Endothelial cell of umbilical vein (primary cell): Measurements from ENCODE around the gene C1orf198. TPM values are rescaled to one million over a fixed set of nuclear protein-coding genes. Genes with fewer than 3 reads are reported as not detected.

Experiments
- BruUV-seq: library from RNA; stranded (reverse); fragments of 400-500 nt; replicated peaks from 2 replicates; lab custom pipeline; 2021; lab: Mats Ljungman, UMichigan
- CTCF ChIA-PET: fragments of 300-600, 350-600 bp; sonication (Branson Sonifier 250); formaldehyde crosslinking; loops from one replicate; lab custom pipeline; 2021; ENCODE audit warnings: antibody characterized with exemption, inconsistent platforms; lab: Charles Lee
- POLR2A ChIA-PET: fragments of 300-600, 350-600 bp; sonication (Branson Sonifier 250); formaldehyde crosslinking; loops from one replicate; lab custom pipeline; 2021; ENCODE audit warnings: antibody characterized with exemption, inconsistent platforms; lab: Charles Lee
- DNase-seq: peaks from one replicate; pipeline ENCODE4 v3.0.0-alpha.2; 2011; ENCODE audit warnings: low read depth, low spot score
- FAIRE-seq: peaks from 2 replicates; lab custom pipeline; 2011; peaks lifted over from hg19 to GRCh38; lab: Jason Lieb, UNC
- H2AFZ ChIP-seq: 2 replicates; pipeline ENCODE4 v1.6.0; 2012; ENCODE audit warnings: low read depth, low read length, control low read depth, inconsistent platforms
- H3K27ac ChIP-seq: 2 replicates; pipeline ENCODE4 v1.5.1; 2011; ENCODE audit warnings: low read depth, mild to moderate bottlenecking, control low read depth, low read length, moderate library complexity; ENCODE audit not compliant: insufficient read depth
- H3K27me3 ChIP-seq, 2 experiments: 2 replicates each; pipeline versions ENCODE4 v1.6.0 to v1.6.1; 2011; ENCODE audit warnings: low read length in 2 of 2, mixed read lengths in 1 of 2; ENCODE audit not compliant: control insufficient read depth in 2 of 2, insufficient read depth in 2 of 2
- H3K36me3 ChIP-seq, 2 experiments: 2 replicates in 1 of 2; 3 replicates in 1 of 2; pipeline ENCODE4 v1.5.1; 2011; ENCODE audit warnings: low read length in 2 of 2, mild to moderate bottlenecking in 1 of 2, moderate library complexity in 1 of 2; ENCODE audit not compliant: control insufficient read depth in 2 of 2, insufficient read depth in 2 of 2; ENCODE audit errors: extremely low read depth in 1 of 2
- H3K4me1 ChIP-seq: 3 replicates; pipeline ENCODE4 v1.5.1; 2011; ENCODE audit warnings: mild to moderate bottlenecking, low read length; ENCODE audit not compliant: control insufficient read depth, insufficient read depth; ENCODE audit errors: extremely low read depth
- H3K4me2 ChIP-seq: 2 replicates; pipeline ENCODE4 v1.6.1; 2011; ENCODE audit warnings: low read length, control low read depth, mixed read lengths; ENCODE audit not compliant: insufficient read depth
- H3K4me3 ChIP-seq, 3 experiments: fragments of 200-600 bp in 1 of 3; sonication (generic), shearing (Covaris generic) in 1 of 3; replicated peaks in 1 of 3; 2 replicates each; pipeline ENCODE4 v1.5.1; 2011 to 2016; ENCODE audit warnings: control low read depth in 3 of 3, low read length in 3 of 3, mild to moderate bottlenecking in 2 of 3, inconsistent platforms in 1 of 3, low read depth in 1 of 3, moderate library complexity in 1 of 3; ENCODE audit not compliant: insufficient read depth in 1 of 3
- H3K79me2 ChIP-seq: 2 replicates; pipeline ENCODE4 v1.6.0; 2012; ENCODE audit warnings: low read length, inconsistent platforms; ENCODE audit not compliant: control insufficient read depth, insufficient read depth
- H3K9ac ChIP-seq: replicated peaks from 2 replicates; pipeline ENCODE3; 2011; ENCODE audit warnings: low read length, control low read depth; ENCODE audit not compliant: insufficient read depth; ENCODE audit errors: extremely low read depth
- H3K9me1 ChIP-seq: replicated peaks from 3 replicates; pipeline ENCODE4 v1.6.0; 2011; ENCODE audit warnings: mild to moderate bottlenecking, low read length; ENCODE audit not compliant: control insufficient read depth, insufficient read depth; ENCODE audit errors: extremely low read depth
- H3K9me3 ChIP-seq: replicated peaks from 2 replicates; pipeline ENCODE4 v1.5.1; 2012; ENCODE audit warnings: low read length, inconsistent platforms; ENCODE audit not compliant: control insufficient read depth, insufficient read depth
- H4K20me1 ChIP-seq: replicated peaks from 2 replicates; pipeline ENCODE3; 2011; ENCODE audit warnings: mild to moderate bottlenecking, low read length; ENCODE audit not compliant: control insufficient read depth, insufficient read depth; ENCODE audit errors: extremely low read depth
- EZH2 ChIP-seq: IDR thresholded peaks from 2 replicates; pipeline ENCODE4 v1.6.1; 2012; ENCODE audit warnings: borderline replicate concordance, low read depth, mild to moderate bottlenecking, moderate library complexity, low read length, inconsistent platforms; ENCODE audit not compliant: severe bottlenecking
- FOS ChIP-seq: IDR thresholded peaks from 2 replicates; pipeline ENCODE4 v1.6.1; 2011; ENCODE audit warnings: mild to moderate bottlenecking, low read length, moderate library complexity, borderline replicate concordance; ENCODE audit not compliant: insufficient read depth
- GATA2 ChIP-seq: IDR thresholded peaks from 2 replicates; pipeline ENCODE4 v1.7.0; 2011; ENCODE audit warnings: low read depth, mild to moderate bottlenecking, moderate library complexity, mixed read lengths, low read length; ENCODE audit not compliant: insufficient read length, insufficient read depth
- JUN ChIP-seq: IDR thresholded peaks from 2 replicates; pipeline ENCODE4 v1.6.1; 2011; ENCODE audit warnings: borderline replicate concordance, low read depth; ENCODE audit not compliant: insufficient read length, insufficient read depth
- MYC ChIP-seq: IDR thresholded peaks from one replicate; pipeline ENCODE4 v1.6.1; 2011; ENCODE audit warnings: mild to moderate bottlenecking, low read depth, low read length
- POLR2A ChIP-seq: IDR thresholded peaks from 2 replicates; pipeline ENCODE4 v1.6.1; 2012; ENCODE audit warnings: low read depth, mild to moderate bottlenecking, control low read depth, low read length
- POLR2AphosphoS5 ChIP-seq: IDR thresholded peaks from 2 replicates; pipeline ENCODE4 v1.6.1; 2012; ENCODE audit warnings: low read depth, mild to moderate bottlenecking, control low read depth, low read length, moderate library complexity; ENCODE audit not compliant: insufficient read depth
- dilution Hi-C: fragments of 300-500 bp; cut with MboI; formaldehyde crosslinking; loops from one replicate; pipeline ENCODE4 v1.15.0; 2019; ENCODE audit warnings: low sequenced_read_pairs; ENCODE audit not compliant: extremely low pct_ligation_motif_present
- intact Hi-C: fragments of 100-400 bp; cut with micrococcal nuclease; formaldehyde crosslinking; loops from one replicate; pipeline ENCODE4 v1.10.0; 2022
- polyA plus RNA-seq, 4 experiments: library from polyadenylated mRNA; depleted of rRNA in 3 of 4; stranded (reverse) in 3 of 4; unstranded in 1 of 4; fragments of >200 nt; gene quantifications; 2 replicates each; pipeline versions ENCODE4 v1.2.1 to v1.2.3, GENCODE V29; 2011 to 2012; ENCODE audit warnings: missing spikeins in 1 of 4
- total RNA-seq: library from RNA; stranded (reverse); gene quantifications from 2 replicates; pipeline ENCODE4 v1.2.3, GENCODE V29; 2021
- TF ChIP-seq, protein P1 (sequence below): IDR thresholded peaks from 2 replicates; pipeline ENCODE4 v1.6.1; 2011; ENCODE audit not compliant: insufficient read depth, insufficient read length
- TF ChIP-seq, protein P2 (sequence below), 2 donors: IDR thresholded peaks; 1 replicate in 1 of 2; 2 replicates in 1 of 2; pipeline ENCODE4 v1.5.1; 2011; ENCODE audit warnings: low read length in 2 of 2, mild to moderate bottlenecking in 2 of 2, moderate library complexity in 2 of 2, control low read depth in 1 of 2, inconsistent platforms in 1 of 2, low read depth in 1 of 2; ENCODE audit not compliant: insufficient read depth in 1 of 2; ENCODE audit errors: extremely low read depth in 1 of 2

Gene C1orf198
- total and polyA plus RNA-seq, 2 donors (not counting 3 experiments of a cell fraction or from before 2014, with no cell fraction given) = 21.2 to 29.2 TPM

- intact Hi-C loops = no loop called here
Observed at GRCh38 chr1:230875370-230875769, 7.0 kb upstream of the C1orf198 start.

More at GRCh38 chr1:230875370-230875769, 7.0 kb upstream of the C1orf198 start:
- no peak for DNase-seq
- peaks cover 4 to 7% of the 10 kb centered on the region in 2 experiments for H3K27me3 ChIP-seq
- CTCF ChIA-PET = no interaction called here
- no peaks in the 10 kb centered on the region for H3K4me1 ChIP-seq
- H3K9me3 ChIP-seq = no peaks in the 10 kb centered on the region
- no peaks in the 10 kb centered on the region for H3K9me1 ChIP-seq
- dilution Hi-C loops = no loop called here
- POLR2A ChIA-PET = no interaction called here
- FAIRE-seq = no peak
- no peaks in the 10 kb centered on the region for H3K79me2 ChIP-seq
- TF ChIP-seq POLR2A = no peak
- no peak for TF ChIP-seq POLR2AphosphoS5
- no peak for TF ChIP-seq JUN
- TF ChIP-seq, protein P1, sequence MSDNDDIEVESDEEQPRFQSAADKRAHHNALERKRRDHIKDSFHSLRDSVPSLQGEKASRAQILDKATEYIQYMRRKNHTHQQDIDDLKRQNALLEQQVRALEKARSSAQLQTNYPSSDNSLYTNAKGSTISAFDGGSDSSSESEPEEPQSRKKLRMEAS = no peak
- no peak for TF ChIP-seq MYC
- TF ChIP-seq, protein P2, sequence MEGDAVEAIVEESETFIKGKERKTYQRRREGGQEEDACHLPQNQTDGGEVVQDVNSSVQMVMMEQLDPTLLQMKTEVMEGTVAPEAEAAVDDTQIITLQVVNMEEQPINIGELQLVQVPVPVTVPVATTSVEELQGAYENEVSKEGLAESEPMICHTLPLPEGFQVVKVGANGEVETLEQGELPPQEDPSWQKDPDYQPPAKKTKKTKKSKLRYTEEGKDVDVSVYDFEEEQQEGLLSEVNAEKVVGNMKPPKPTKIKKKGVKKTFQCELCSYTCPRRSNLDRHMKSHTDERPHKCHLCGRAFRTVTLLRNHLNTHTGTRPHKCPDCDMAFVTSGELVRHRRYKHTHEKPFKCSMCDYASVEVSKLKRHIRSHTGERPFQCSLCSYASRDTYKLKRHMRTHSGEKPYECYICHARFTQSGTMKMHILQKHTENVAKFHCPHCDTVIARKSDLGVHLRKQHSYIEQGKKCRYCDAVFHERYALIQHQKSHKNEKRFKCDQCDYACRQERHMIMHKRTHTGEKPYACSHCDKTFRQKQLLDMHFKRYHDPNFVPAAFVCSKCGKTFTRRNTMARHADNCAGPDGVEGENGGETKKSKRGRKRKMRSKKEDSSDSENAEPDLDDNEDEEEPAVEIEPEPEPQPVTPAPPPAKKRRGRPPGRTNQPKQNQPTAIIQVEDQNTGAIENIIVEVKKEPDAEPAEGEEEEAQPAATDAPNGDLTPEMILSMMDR (IDR thresholded peaks at IDR 0.05; ENCODE audit: extremely low read depth in 1 of 2, insufficient read depth in 1 of 2, low read depth in 1 of 2, low read length in 2 of 2) = no peak
- TF ChIP-seq FOS = no peak
- TF ChIP-seq EZH2 = no peak
- no peak for TF ChIP-seq GATA2
- no peak overlapping the region for H2AFZ ChIP-seq
- H3K27ac ChIP-seq = no peak overlapping the region
- H3K4me2 ChIP-seq = no peak overlapping the region
- no peak overlapping the region for H3K4me3 ChIP-seq
- no TSS peak for BruUV-seq
- no peaks in the 10 kb centered on the region for H4K20me1 ChIP-seq
- H3K36me3 ChIP-seq = no peaks in the 10 kb centered on the region
- no peak overlapping the region for H3K9ac ChIP-seq
